Measurements from ENCODE around the gene PDCD1. TPM values are rescaled to one million over a fixed set of nuclear protein-coding genes. Genes with fewer than 3 reads are reported as not detected.

PDCD1 gene
- total RNA-seq, 6 donors from 2014 or later: 0.49 to 4.2 (median 0.91) TPM; not detected in 1

- no peaks in the 10 kb centered on the region for H3K36me3 ChIP-seq
- WGBS, 2 donors: 76 to 91% methylated on average over 18 to 27 of the region's 28 CpGs
- no peaks in the 10 kb centered on the region for H3K27me3 ChIP-seq
- no peak overlapping the region for H3K27ac ChIP-seq
- H3K9me3 ChIP-seq: no peaks in the 10 kb centered on the region
- no peak for TF ChIP-seq POLR2A (IDR thresholded peaks at IDR 0.05)
- TF ChIP-seq CTCF (IDR thresholded peaks at IDR 0.05): no peak
- no peak for TF ChIP-seq EP300 (IDR thresholded peaks at IDR 0.05)
- no peak for TF ChIP-seq POLR2AphosphoS5 (IDR thresholded peaks at IDR 0.05)
- ATAC-seq (ENCODE audit: low FRiP score in 2 of 2) (no peak), DNase-seq (peak; percentile 21 to 77)
- H3K4me3 ChIP-seq: no peak overlapping the region
- H3K4me1 ChIP-seq: no peaks in the 10 kb centered on the region
These were observed 36.2 kb upstream of the PDCD1 start for GRCh38 chr2:241894681-241895426.

- Histone ChIP-seq H3K4me1 (no peaks in the 10 kb centered on the region), H3K4me3 (no peak overlapping the region), H3K27ac (no peak overlapping the region), H3K9me3 (no peaks in the 10 kb centered on the region), H3K36me3 (no peaks in the 10 kb centered on the region), H3K27me3 (no peaks in the 10 kb centered on the region)
- ATAC-seq (ENCODE audit: low FRiP score in 2 of 2) (no peak), DNase-seq (peak; percentile 19 to 51)
- TF ChIP-seq EP300 (IDR thresholded peaks at IDR 0.05): no peak
- TF ChIP-seq POLR2A (IDR thresholded peaks at IDR 0.05): no peak
- no peak for TF ChIP-seq CTCF (IDR thresholded peaks at IDR 0.05)
- TF ChIP-seq POLR2AphosphoS5 (IDR thresholded peaks at IDR 0.05): no peak
- 88% methylated on average over 14 to 22 of the region's 23 CpGs for WGBS, 2 donors
These were observed 35.5 kb upstream of the PDCD1 start for GRCh38 chr2:241894056-241894641.

- Histone ChIP-seq H3K9me3 (no peaks in the 10 kb centered on the region), H3K4me1 (no peaks in the 10 kb centered on the region), H3K36me3 (no peaks in the 10 kb centered on the region), H3K27me3 (no peaks in the 10 kb centered on the region), H3K27ac (no peak overlapping the region), H3K4me3 (no peak overlapping the region)
- WGBS, 2 donors: 81 to 88% methylated on average over 15 to 16 of the region's 16 CpGs
- no peak for TF ChIP-seq POLR2AphosphoS5 (IDR thresholded peaks at IDR 0.05)
- TF ChIP-seq EP300 (IDR thresholded peaks at IDR 0.05): no peak
- TF ChIP-seq POLR2A (IDR thresholded peaks at IDR 0.05): no peak
- no peak for TF ChIP-seq CTCF (IDR thresholded peaks at IDR 0.05)
- DNase-seq (peak in 1 of 2 donors; percentile 45), ATAC-seq (ENCODE audit: low FRiP score in 2 of 2) (no peak)
These were observed 34.6 kb upstream of the PDCD1 start for GRCh38 chr2:241893265-241893664.

GRCh38 chr2:241892299-241893137 is 33.8 kb upstream of the PDCD1 start:
- Histone ChIP-seq H3K4me3 (no peak overlapping the region), H3K27ac (no peak overlapping the region), H3K9me3 (no peaks in the 10 kb centered on the region), H3K36me3 (no peaks in the 10 kb centered on the region), H3K27me3 (no peaks in the 10 kb centered on the region), H3K4me1 (no peaks in the 10 kb centered on the region)
- 80 to 87% methylated on average over 19 to 21 of the region's 22 CpGs for WGBS, 2 donors
- ATAC-seq (ENCODE audit: low FRiP score in 2 of 2): peak in 1 of 2 donors; percentile 13
- TF ChIP-seq EP300 (IDR thresholded peaks at IDR 0.05) (no peak), CTCF (IDR thresholded peaks at IDR 0.05) (no peak), POLR2AphosphoS5 (IDR thresholded peaks at IDR 0.05) (no peak), POLR2A (IDR thresholded peaks at IDR 0.05) (no peak)
- peak in 1 of 2 donors; percentile 59 for DNase-seq

Data from upper lobe of left lung (tissue), 6 donors.